ENCODE measurements around the gene SOCS4.
"Not testable (repeated sequence)": the region's sequence is repeated elsewhere in the genome, so short reads cannot be mapped to it uniquely, and the experiment has no call there.

Gene SOCS4

GRCh38 chr14:55051423-55052268 is 24.6 kb downstream of the SOCS4 start, which contains the start of gene MAPK1IP1L:
TSS of gene MAPK1IP1L (plus strand) at chr14:55051647. CDS start at chr14:55061684, 10,037 bp downstream.
- peak; percentile 98 for DNase-seq (ENCODE audit: low read depth, low spot score)

GRCh38 chr14:55052269-55052930 is 25.4 kb downstream of the SOCS4 start:
- DNase-seq (ENCODE audit: low read depth, low spot score) = no peak

- DNase-seq (ENCODE audit: low read depth, low spot score) = no peak
These were observed 26.0 kb downstream of the SOCS4 start for GRCh38 chr14:55053018-55053417.

GRCh38 chr14:55053500-55053899 is 26.5 kb downstream of the SOCS4 start:
- DNase-seq (ENCODE audit: low read depth, low spot score) = no peak

- no peak for DNase-seq (ENCODE audit: low read depth, low spot score)
These were observed 27.1 kb downstream of the SOCS4 start for GRCh38 chr14:55054098-55054497.

GRCh38 chr14:55057919-55058318 is 30.9 kb downstream of the SOCS4 start:
- no peak for DNase-seq (ENCODE audit: low read depth, low spot score)

GRCh38 chr14:55059333-55059732 is 32.3 kb downstream of the SOCS4 start:
- DNase-seq (ENCODE audit: low read depth, low spot score) = no peak

- no peak for DNase-seq (ENCODE audit: low read depth, low spot score)
These were observed 35.7 kb downstream of the SOCS4 start for GRCh38 chr14:55062517-55063351.

- DNase-seq (ENCODE audit: low read depth, low spot score) = not testable (repeated sequence)
These were observed 37.9 kb downstream of the SOCS4 start for GRCh38 chr14:55064896-55065295.

- no peak for DNase-seq (ENCODE audit: low read depth, low spot score)
These were observed 38.4 kb downstream of the SOCS4 start for GRCh38 chr14:55065411-55065810.

GRCh38 chr14:55066223-55066622 is 39.2 kb downstream of the SOCS4 start:
- DNase-seq (ENCODE audit: low read depth, low spot score) = no peak

- DNase-seq (ENCODE audit: low read depth, low spot score) = no peak
These were observed 44.0 kb downstream of the SOCS4 start for GRCh38 chr14:55070981-55071411.

- no peak for DNase-seq (ENCODE audit: low read depth, low spot score)
These were observed 45.0 kb downstream of the SOCS4 start for GRCh38 chr14:55071870-55072640.

GRCh38 chr14:55073856-55074255 is 46.8 kb downstream of the SOCS4 start:
- DNase-seq (ENCODE audit: low read depth, low spot score) = no peak

GRCh38 chr14:55074662-55075061 is 47.6 kb downstream of the SOCS4 start:
- no peak for DNase-seq (ENCODE audit: low read depth, low spot score)

- no peak for DNase-seq (ENCODE audit: low read depth, low spot score)
These were observed 48.7 kb downstream of the SOCS4 start for GRCh38 chr14:55075628-55076175.

- DNase-seq (ENCODE audit: low read depth, low spot score) = peak; percentile 44
These were observed 50.4 kb downstream of the SOCS4 start for GRCh38 chr14:55077170-55078151.

GRCh38 chr14:55079961-55080360 is 52.9 kb downstream of the SOCS4 start:
- not testable (repeated sequence) for DNase-seq (ENCODE audit: low read depth, low spot score)

GRCh38 chr14:55084401-55085059 is 57.5 kb downstream of the SOCS4 start:
- DNase-seq (ENCODE audit: low read depth, low spot score) = no peak
